ENCODE results near the gene UBXN11. TPM values are rescaled to one million over a fixed set of nuclear protein-coding genes. Genes with fewer than 3 reads are reported as not detected.
"Not testable (repeated sequence)": the region's sequence is repeated elsewhere in the genome, so short reads cannot be mapped to it uniquely, and the experiment has no call there.

The UBXN11 gene
- total RNA-seq, 1 donor from 2014 or later, result 36.9 TPM

- Mint-ChIP-seq H3K36me3 (ENCODE audit: low read depth) (no peaks in the 10 kb centered on the region), H3K9me3 (no peaks in the 10 kb centered on the region), H3K27me3 (no peaks in the 10 kb centered on the region), H3K4me1 (peaks cover 42% of the 10 kb centered on the region), H3K4me3 (no peak overlapping the region), H3K27ac (no peak overlapping the region)
- intact Hi-C loops (cut with micrococcal nuclease), result no loop called here
- CTCF ChIA-PET, result no interaction called here
- ATAC-seq (ENCODE audit: low read depth) (no peak), DNase-seq (no peak)
- no peak for TF ChIP-seq CTCF (IDR thresholded peaks at IDR 0.05)
- POLR2A ChIA-PET, result interaction anchor here (0.5 to 6.4 kb wide), 5 partner anchors 8 to 22 kb away, joined by 3 to 49 read pairs (median 4); partner anchors contain the start of gene UBXN11
Measured at GRCh38 chr1:26297057-26297790, 9.2 kb downstream of the UBXN11 start.

GRCh38 chr1:26296340-26297056, 9.9 kb downstream of the UBXN11 start:
- Mint-ChIP-seq H3K4me1 (peaks cover 50% of the 10 kb centered on the region), H3K27ac (peak overlapping the region; percentile 12), H3K4me3 (no peak overlapping the region), H3K27me3 (no peaks in the 10 kb centered on the region), H3K36me3 (ENCODE audit: low read depth) (no peaks in the 10 kb centered on the region), H3K9me3 (no peaks in the 10 kb centered on the region)
- ATAC-seq (ENCODE audit: low read depth) (no peak), DNase-seq (no peak)
- TF ChIP-seq CTCF (IDR thresholded peaks at IDR 0.05), result no peak
- intact Hi-C loops (cut with micrococcal nuclease), result loop anchor here (1.0 kb wide), 1 partner anchor 16 kb away; no protein-coding TSS in a partner anchor
- POLR2A ChIA-PET, result interaction anchor here (0.5 to 6.4 kb wide), 6 partner anchors 7 to 23 kb away, joined by 3 to 49 read pairs (median 4); partner anchors contain the start of gene UBXN11
- CTCF ChIA-PET, result no interaction called here

GRCh38 chr1:26295194-26296138, 11.0 kb downstream of the UBXN11 start:
- POLR2A ChIA-PET, result interaction anchor here (1.8 to 6.4 kb wide), 2 partner anchors 6 to 11 kb away, joined by 6 to 49 read pairs; partner anchors contain the start of gene UBXN11
- Mint-ChIP-seq H3K4me1 (peaks cover 57% of the 10 kb centered on the region), H3K27me3 (no peaks in the 10 kb centered on the region), H3K9me3 (no peaks in the 10 kb centered on the region), H3K36me3 (ENCODE audit: low read depth) (no peaks in the 10 kb centered on the region), H3K4me3 (no peak overlapping the region), H3K27ac (no peak overlapping the region)
- intact Hi-C loops (cut with micrococcal nuclease), result loop anchor here (1.0 kb wide), 1 partner anchor 17 kb away; no protein-coding TSS in a partner anchor
- DNase-seq, result no peak
- no peak for ATAC-seq (ENCODE audit: low read depth)
- no peak for TF ChIP-seq CTCF (IDR thresholded peaks at IDR 0.05)
- CTCF ChIA-PET, result interaction anchor here (1.4 kb wide), 1 partner anchor 16 kb away, joined by 3 read pairs; no protein-coding TSS in a partner anchor

- H3K27me3 Mint-ChIP-seq, result no peaks in the 10 kb centered on the region
- no peak overlapping the region for H3K27ac Mint-ChIP-seq
- peaks cover 58% of the 10 kb centered on the region for H3K4me1 Mint-ChIP-seq
- ATAC-seq (ENCODE audit: low read depth), result no peak
- ChIA-PET POLR2A (interaction anchor here (21.5 kb wide), 1 partner anchor 26 kb away, joined by 1638 read pairs; the partner anchor contains the start of gene CD52), CTCF (interaction anchor here (1.4 kb wide), 1 partner anchor 15 kb away, joined by 3 read pairs; no protein-coding TSS in a partner anchor)
- H3K9me3 Mint-ChIP-seq, result no peaks in the 10 kb centered on the region
- no peak overlapping the region for H3K4me3 Mint-ChIP-seq
- no peak for DNase-seq
- H3K36me3 Mint-ChIP-seq (ENCODE audit: low read depth), result no peaks in the 10 kb centered on the region
- no peak for TF ChIP-seq CTCF (IDR thresholded peaks at IDR 0.05)
- intact Hi-C loops (cut with micrococcal nuclease), result no loop called here
Measured at GRCh38 chr1:26293911-26294463, 12.4 kb downstream of the UBXN11 start.

GRCh38 chr1:26292735-26293134, 13.7 kb downstream of the UBXN11 start:
- peaks cover 62% of the 10 kb centered on the region for H3K4me1 Mint-ChIP-seq

More at GRCh38 chr1:26292735-26293134, 13.7 kb downstream of the UBXN11 start:
- Mint-ChIP-seq H3K4me3 (peak overlapping the region; percentile 19), H3K27ac (peak overlapping the region; percentile 100)
- CTCF ChIA-PET, result interaction anchor here (10.4 kb wide), 1 partner anchor 26 kb away, joined by 372 read pairs; the partner anchor contains the start of gene CD52
- ATAC-seq (ENCODE audit: low read depth); intact Hi-C loops (cut with micrococcal nuclease); H3K9me3 Mint-ChIP-seq; DNase-seq; H3K36me3 Mint-ChIP-seq (ENCODE audit: low read depth); H3K27me3 Mint-ChIP-seq: not testable (repeated sequence)
- POLR2A ChIA-PET, result interaction anchor here (0.6 to 21.5 kb wide), 4 partner anchors 8 to 27 kb away, joined by 4 to 1638 read pairs (median 40); partner anchors contain the start of genes CD52 and UBXN11

Measured in activated B cell treated with CpG ODN at 0.5 μM for 24 hours (primary cell).